HepG2 (cell line): ENCODE results near the gene OPRL1. TPM values are rescaled to one million over a fixed set of nuclear protein-coding genes. Genes with fewer than 3 reads are reported as not detected.

Source experiments
- EHMT2 ChIP-seq: fragments of 200-600 bp; sonication (generic); IDR thresholded peaks from 2 replicates; pipeline ENCODE4 v1.7.0; 2017; ENCODE audit warnings: antibody characterized with exemption, low read depth, low read length, borderline replicate concordance
- ETV6 ChIP-seq: sonication (generic); formaldehyde crosslinking; conservative IDR thresholded peaks from 2 replicates; pipeline ENCODE4 v1.4.0; 2020; ENCODE audit warnings: missing genetic modification reagents
- GTF3A ChIP-seq: sonication (generic); formaldehyde crosslinking; conservative IDR thresholded peaks from 2 replicates; pipeline ENCODE4 v1.4.0; 2020; ENCODE audit warnings: mild to moderate bottlenecking, missing genetic modification reagents
- MTF1 ChIP-seq: sonication (generic); formaldehyde crosslinking; IDR thresholded peaks from 2 replicates; pipeline ENCODE4 v1.5.0; 2020; ENCODE audit warnings: missing genetic modification reagents
- NR1H2 ChIP-seq: sonication (generic); formaldehyde crosslinking; IDR thresholded peaks from 2 replicates; pipeline ENCODE4 v1.8.1; 2022; ENCODE audit warnings: low read depth, missing genetic modification reagents, borderline replicate concordance
- PCBP1 ChIP-seq: fragments of 200-400 bp; formaldehyde crosslinking; IDR thresholded peaks from 2 replicates; pipeline ENCODE4 v1.6.1; 2017; ENCODE audit warnings: mild to moderate bottlenecking, low read depth, low read length, borderline replicate concordance
- POGZ ChIP-seq: sonication (generic); formaldehyde crosslinking; IDR thresholded peaks from 2 replicates; pipeline ENCODE4 v1.4.0; 2020; ENCODE audit warnings: mild to moderate bottlenecking, missing genetic modification reagents
- RBM22 ChIP-seq: fragments of 200-400 bp; formaldehyde crosslinking; optimal IDR thresholded peaks from 2 replicates; pipeline ENCODE3; 2017; ENCODE audit warnings: mild to moderate bottlenecking, low read length, moderate library complexity
- SMAD3 ChIP-seq: sonication (generic); formaldehyde crosslinking; IDR thresholded peaks from 2 replicates; pipeline ENCODE4 v1.4.0; 2020; ENCODE audit warnings: missing genetic modification reagents
- SOX5 ChIP-seq: IDR thresholded peaks from 2 replicates; pipeline ENCODE4 v1.6.1; 2016; ENCODE audit warnings: borderline replicate concordance
- TRIM24 ChIP-seq: sonication (generic); formaldehyde crosslinking; IDR thresholded peaks from 2 replicates; pipeline ENCODE4 v1.8.0; 2022; ENCODE audit warnings: mild to moderate bottlenecking, missing genetic modification reagents
- ZBTB21 ChIP-seq: sonication (generic); formaldehyde crosslinking; IDR thresholded peaks from 2 replicates; pipeline ENCODE4 v1.4.0; 2020; ENCODE audit warnings: missing genetic modification reagents
- ZBTB38 ChIP-seq: sonication (generic); formaldehyde crosslinking; IDR thresholded peaks from 2 replicates; pipeline ENCODE4 v1.5.1; 2020; ENCODE audit warnings: mild to moderate bottlenecking, missing genetic modification reagents
- ZEB1 ChIP-seq: IDR thresholded peaks from 2 replicates; pipeline ENCODE4 v1.6.1; 2012; ENCODE audit warnings: mild to moderate bottlenecking, low read depth, inconsistent platforms; ENCODE audit not compliant: insufficient replicate concordance
- ZFP82 ChIP-seq: sonication (generic); formaldehyde crosslinking; IDR thresholded peaks from 2 replicates; pipeline ENCODE4 v1.5.1; 2020; ENCODE audit warnings: mild to moderate bottlenecking, missing genetic modification reagents, borderline replicate concordance
- ZFP90 ChIP-seq: sonication (generic); formaldehyde crosslinking; IDR thresholded peaks from 2 replicates; pipeline ENCODE4 v1.8.0; 2022; ENCODE audit warnings: missing genetic modification reagents, mild to moderate bottlenecking, inconsistent platforms, borderline replicate concordance
- ZNF121 ChIP-seq: sonication (generic); formaldehyde crosslinking; IDR thresholded peaks from 2 replicates; pipeline ENCODE4 v1.5.0; 2020; ENCODE audit warnings: mild to moderate bottlenecking, missing genetic modification reagents
- ZNF274 ChIP-seq: sonication (generic); formaldehyde crosslinking; IDR thresholded peaks from 2 replicates; pipeline ENCODE4 v1.5.1; 2020; ENCODE audit warnings: mild to moderate bottlenecking, missing genetic modification reagents
- ZNF614 ChIP-seq: IDR thresholded peaks from 2 replicates; pipeline ENCODE4 v1.6.1; 2018; ENCODE audit warnings: missing biosample characterization, missing genetic modification reagents, inconsistent platforms, borderline replicate concordance
- polyA plus RNA-seq, 8 experiments: library from polyadenylated mRNA; depleted of rRNA in 3 of 8; stranded (reverse) in 7 of 8; unstranded in 1 of 8; fragments of >200 nt; fragmentation: Illumina TruSeq in 4 of 8; extraction: Trizol in 4 of 8; gene quantifications; 2 replicates each; pipeline versions ENCODE4 v1.2.1 to v1.2.3, GENCODE V29; 2011 to 2016; ENCODE audit warnings: low read depth in 4 of 8, missing spikeins in 1 of 8, mixed read lengths in 1 of 8; ENCODE audit not compliant: insufficient read depth in 1 of 8
- total RNA-seq, 5 experiments: library from RNA; depleted of rRNA; stranded (reverse); fragments of >200 nt; fragmentation: Illumina TruSeq; extraction: Trizol; gene quantifications; 2 replicates each; pipeline ENCODE4 v1.2.3, GENCODE V29; 2016; ENCODE audit warnings: low read depth in 1 of 5
- TF ChIP-seq, protein P1 (sequence below), 2 experiments: sonication (generic) in 1 of 2; formaldehyde crosslinking in 1 of 2; IDR thresholded peaks; 2 replicates each; pipeline versions ENCODE4 v1.4.0 to v1.6.1; 2018 to 2020; ENCODE audit warnings: missing genetic modification reagents in 2 of 2, borderline replicate concordance in 1 of 2, low read depth in 1 of 2, mild to moderate bottlenecking in 1 of 2, missing biosample characterization in 1 of 2
- TF ChIP-seq, protein P2 (sequence below): IDR thresholded peaks from 2 replicates; pipeline ENCODE4 v1.6.1; 2012; ENCODE audit warnings: low read length, improper control_type of control experiment
- TF ChIP-seq, protein P3 (sequence below): sonication (generic); formaldehyde crosslinking; conservative IDR thresholded peaks from 2 replicates; pipeline ENCODE4 v1.8.1; 2023; ENCODE audit warnings: missing genetic modification reagents
- TF ChIP-seq, protein P4 (sequence below): sonication (generic); formaldehyde crosslinking; IDR thresholded peaks from 2 replicates; pipeline ENCODE4 v1.5.0; 2020; ENCODE audit warnings: missing genetic modification reagents

OPRL1 gene
- total and polyA plus RNA-seq, 2 of the 13 experiments (the other 11 are each of a cell fraction or from before 2014, with no cell fraction given) = 0.35 to 0.71 TPM

DNA sequence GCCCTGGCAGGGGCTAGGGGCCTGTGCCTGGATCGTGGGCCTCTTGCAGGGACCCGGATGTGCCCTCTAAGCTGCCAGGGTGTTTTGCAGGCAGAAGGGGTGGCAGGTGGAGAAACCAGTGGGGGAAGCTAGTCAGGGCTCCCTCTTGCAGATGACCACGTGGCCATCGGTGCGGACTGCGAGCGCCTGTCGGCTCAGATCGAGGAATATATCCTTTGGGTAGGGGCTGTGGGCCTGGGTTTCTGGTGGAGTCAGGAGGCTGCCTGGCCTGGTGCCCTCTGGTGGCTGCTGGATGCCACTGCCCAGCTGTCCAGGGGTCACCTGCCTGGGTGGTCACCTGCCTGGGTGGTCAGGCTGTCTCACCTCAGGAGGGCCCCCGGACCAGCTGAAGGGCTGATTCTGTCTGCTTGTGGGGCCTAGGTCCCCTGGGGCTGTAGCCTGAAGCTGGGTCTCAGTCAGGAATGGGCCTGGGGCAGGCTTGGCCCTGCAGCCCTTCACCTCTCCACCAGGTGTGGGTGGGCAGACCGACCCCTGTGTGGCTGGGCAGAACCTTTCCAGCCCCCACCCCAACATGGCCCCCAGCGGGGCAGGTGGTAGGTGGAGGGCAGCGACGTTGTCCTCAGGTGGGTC, 10.2 kb upstream of the OPRL1 start (continued):
- no peak for TF ChIP-seq SOX5 (CRISPR knock-in tag)
- no peak for TF ChIP-seq ZNF121 (CRISPR knock-in tag)
- no peak for TF ChIP-seq RBM22
- TF ChIP-seq, protein P1, sequence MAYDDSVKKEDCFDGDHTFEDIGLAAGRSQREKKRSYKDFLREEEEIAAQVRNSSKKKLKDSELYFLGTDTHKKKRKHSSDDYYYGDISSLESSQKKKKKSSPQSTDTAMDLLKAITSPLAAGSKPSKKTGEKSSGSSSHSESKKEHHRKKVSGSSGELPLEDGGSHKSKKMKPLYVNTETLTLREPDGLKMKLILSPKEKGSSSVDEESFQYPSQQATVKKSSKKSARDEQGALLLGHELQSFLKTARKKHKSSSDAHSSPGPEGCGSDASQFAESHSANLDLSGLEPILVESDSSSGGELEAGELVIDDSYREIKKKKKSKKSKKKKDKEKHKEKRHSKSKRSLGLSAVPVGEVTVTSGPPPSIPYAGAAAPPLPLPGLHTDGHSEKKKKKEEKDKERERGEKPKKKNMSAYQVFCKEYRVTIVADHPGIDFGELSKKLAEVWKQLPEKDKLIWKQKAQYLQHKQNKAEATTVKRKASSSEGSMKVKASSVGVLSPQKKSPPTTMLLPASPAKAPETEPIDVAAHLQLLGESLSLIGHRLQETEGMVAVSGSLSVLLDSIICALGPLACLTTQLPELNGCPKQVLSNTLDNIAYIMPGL (CRISPR knock-in tag; IDR thresholded peaks at IDR 0.05; ENCODE audit: borderline replicate concordance in 1 of 2, low read depth in 1 of 2) = peak in 1 of 2 experiments; percentile 54; a peak in 1 of 4 replicates
- TF ChIP-seq PCBP1 = peak; percentile 88
- 0 out of 2 replicates have a peak, but pooled peaks have one; percentile 35 for TF ChIP-seq ZNF614 (CRISPR knock-in tag)
- 0 out of 2 replicates have a peak, but pooled peaks have one; percentile 6 for TF ChIP-seq ZBTB21 (CRISPR knock-in tag)
- TF ChIP-seq MTF1 (CRISPR knock-in tag) = no peak
- TF ChIP-seq GTF3A (CRISPR knock-in tag) = no peak
- TF ChIP-seq TRIM24 = no peak
- TF ChIP-seq POGZ (CRISPR knock-in tag) = no peak
- TF ChIP-seq, protein P2, sequence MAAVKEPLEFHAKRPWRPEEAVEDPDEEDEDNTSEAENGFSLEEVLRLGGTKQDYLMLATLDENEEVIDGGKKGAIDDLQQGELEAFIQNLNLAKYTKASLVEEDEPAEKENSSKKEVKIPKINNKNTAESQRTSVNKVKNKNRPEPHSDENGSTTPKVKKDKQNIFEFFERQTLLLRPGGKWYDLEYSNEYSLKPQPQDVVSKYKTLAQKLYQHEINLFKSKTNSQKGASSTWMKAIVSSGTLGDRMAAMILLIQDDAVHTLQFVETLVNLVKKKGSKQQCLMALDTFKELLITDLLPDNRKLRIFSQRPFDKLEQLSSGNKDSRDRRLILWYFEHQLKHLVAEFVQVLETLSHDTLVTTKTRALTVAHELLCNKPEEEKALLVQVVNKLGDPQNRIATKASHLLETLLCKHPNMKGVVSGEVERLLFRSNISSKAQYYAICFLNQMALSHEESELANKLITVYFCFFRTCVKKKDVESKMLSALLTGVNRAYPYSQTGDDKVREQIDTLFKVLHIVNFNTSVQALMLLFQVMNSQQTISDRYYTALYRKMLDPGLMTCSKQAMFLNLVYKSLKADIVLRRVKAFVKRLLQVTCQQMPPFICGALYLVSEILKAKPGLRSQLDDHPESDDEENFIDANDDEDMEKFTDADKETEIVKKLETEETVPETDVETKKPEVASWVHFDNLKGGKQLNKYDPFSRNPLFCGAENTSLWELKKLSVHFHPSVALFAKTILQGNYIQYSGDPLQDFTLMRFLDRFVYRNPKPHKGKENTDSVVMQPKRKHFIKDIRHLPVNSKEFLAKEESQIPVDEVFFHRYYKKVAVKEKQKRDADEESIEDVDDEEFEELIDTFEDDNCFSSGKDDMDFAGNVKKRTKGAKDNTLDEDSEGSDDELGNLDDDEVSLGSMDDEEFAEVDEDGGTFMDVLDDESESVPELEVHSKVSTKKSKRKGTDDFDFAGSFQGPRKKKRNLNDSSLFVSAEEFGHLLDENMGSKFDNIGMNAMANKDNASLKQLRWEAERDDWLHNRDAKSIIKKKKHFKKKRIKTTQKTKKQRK = no peak
- TF ChIP-seq, protein P3, sequence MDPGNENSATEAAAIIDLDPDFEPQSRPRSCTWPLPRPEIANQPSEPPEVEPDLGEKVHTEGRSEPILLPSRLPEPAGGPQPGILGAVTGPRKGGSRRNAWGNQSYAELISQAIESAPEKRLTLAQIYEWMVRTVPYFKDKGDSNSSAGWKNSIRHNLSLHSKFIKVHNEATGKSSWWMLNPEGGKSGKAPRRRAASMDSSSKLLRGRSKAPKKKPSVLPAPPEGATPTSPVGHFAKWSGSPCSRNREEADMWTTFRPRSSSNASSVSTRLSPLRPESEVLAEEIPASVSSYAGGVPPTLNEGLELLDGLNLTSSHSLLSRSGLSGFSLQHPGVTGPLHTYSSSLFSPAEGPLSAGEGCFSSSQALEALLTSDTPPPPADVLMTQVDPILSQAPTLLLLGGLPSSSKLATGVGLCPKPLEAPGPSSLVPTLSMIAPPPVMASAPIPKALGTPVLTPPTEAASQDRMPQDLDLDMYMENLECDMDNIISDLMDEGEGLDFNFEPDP (CRISPR knock-in tag) = no peak
- 0 out of 2 replicates have a peak, but pooled peaks have one; percentile 55 for TF ChIP-seq SMAD3 (CRISPR knock-in tag)
- no peak for TF ChIP-seq ETV6 (CRISPR knock-in tag)
- TF ChIP-seq ZFP82 (CRISPR knock-in tag) = no peak
- TF ChIP-seq, protein P4, sequence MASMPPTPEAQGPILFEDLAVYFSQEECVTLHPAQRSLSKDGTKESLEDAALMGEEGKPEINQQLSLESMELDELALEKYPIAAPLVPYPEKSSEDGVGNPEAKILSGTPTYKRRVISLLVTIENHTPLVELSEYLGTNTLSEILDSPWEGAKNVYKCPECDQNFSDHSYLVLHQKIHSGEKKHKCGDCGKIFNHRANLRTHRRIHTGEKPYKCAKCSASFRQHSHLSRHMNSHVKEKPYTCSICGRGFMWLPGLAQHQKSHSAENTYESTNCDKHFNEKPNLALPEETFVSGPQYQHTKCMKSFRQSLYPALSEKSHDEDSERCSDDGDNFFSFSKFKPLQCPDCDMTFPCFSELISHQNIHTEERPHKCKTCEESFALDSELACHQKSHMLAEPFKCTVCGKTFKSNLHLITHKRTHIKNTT (CRISPR knock-in tag) = no peak
- no peak for TF ChIP-seq ZFP90 (CRISPR knock-in tag)
- no peak for TF ChIP-seq NR1H2 (CRISPR knock-in tag)
- TF ChIP-seq EHMT2 = no peak
- TF ChIP-seq ZNF274 = 0 out of 2 replicates have a peak, but pooled peaks have one; percentile 23
- peak; percentile 77 for TF ChIP-seq ZEB1
- no peak; the same call in 1 of the 2 replicates for TF ChIP-seq ZBTB38 (CRISPR knock-in tag)
